Right lobe of liver (tissue), 4 donors: Measurements from ENCODE around the gene ITGA4.

Experiments used
- CTCF ChIP-seq, 4 donors: fragments of 200-600 bp in 3 of 4; fragments of 450-650 bp in 1 of 4; IDR thresholded peaks; one replicate each; pipeline versions ENCODE4 v1.5.1 to v1.8.0; 2016 to 2022; ENCODE audit warnings: antibody characterized with exemption in 4 of 4, mild to moderate bottlenecking in 2 of 4
- POLR2A ChIP-seq: fragments of 450-650 bp; IDR thresholded peaks from one replicate; pipeline ENCODE4 v1.6.1; 2017; ENCODE audit warnings: antibody characterized with exemption, mild to moderate bottlenecking
- donor health status: DM: no; HTN: no; CAD: no.
- donor health status: DM: no; HTN: no; CAD: no.
- donor health status: DM: no; HTN: yes; CAD: no.

- TF ChIP-seq CTCF (IDR thresholded peaks at IDR 0.05) (no peak), POLR2A (no peak)
Measured at GRCh38 chr2:181500201-181500600, 43.0 kb downstream of the ITGA4 start.
